ENCODE results near the gene STXBP1. TPM values are rescaled to one million over a fixed set of nuclear protein-coding genes. Genes with fewer than 3 reads are reported as not detected.

Gene STXBP1
- total and polyA plus RNA-seq, 2 of the 13 experiments (the other 11 are each of a cell fraction or from before 2014, with no cell fraction given) = 2.9 TPM

GRCh38 chr9:127608104-127608966 is 3.7 kb upstream of the STXBP1 start (continued):
- TF ChIP-seq ZBTB10 (CRISPR knock-in tag; IDR thresholded peaks at IDR 0.05; ENCODE audit: borderline replicate concordance) (no peak), SIN3B (IDR thresholded peaks at IDR 0.05; ENCODE audit: low read length) (no peak), KDM5B (CRISPR knock-in tag; IDR thresholded peaks at IDR 0.05; ENCODE audit: borderline replicate concordance) (peak; percentile 92; the same call in 1 of the 2 replicates), ZBTB40 (IDR thresholded peaks at IDR 0.05) (no peak), ZBTB40 (CRISPR knock-in tag; IDR thresholded peaks at IDR 0.05) (0 out of 2 replicates have a peak, but pooled peaks have one; percentile 73), KMT2A (CRISPR knock-in tag; IDR thresholded peaks at IDR 0.05) (no peak), ZNF335 (CRISPR knock-in tag; IDR thresholded peaks at IDR 0.05) (no peak), ZZZ3 (CRISPR knock-in tag; IDR thresholded peaks at IDR 0.05; ENCODE audit: borderline replicate concordance) (no peak), TCF12 (IDR thresholded peaks at IDR 0.05) (no peak), TCF12 (CRISPR knock-in tag; IDR thresholded peaks at IDR 0.05) (no peak), PHF21A (CRISPR knock-in tag; IDR thresholded peaks at IDR 0.05) (no peak), TFDP2 (CRISPR knock-in tag; IDR thresholded peaks at IDR 0.05) (peak; percentile 73), ZNF362 (CRISPR knock-in tag; IDR thresholded peaks at IDR 0.05; ENCODE audit: borderline replicate concordance) (no peak), CBFB (CRISPR knock-in tag; IDR thresholded peaks at IDR 0.05) (0 out of 2 replicates have a peak, but pooled peaks have one; percentile 36), ZNF383 (CRISPR knock-in tag; IDR thresholded peaks at IDR 0.05; ENCODE audit: borderline replicate concordance) (no peak)

Data from HepG2 (cell line).